HepG2 (cell line): ENCODE data around the gene FSIP1. TPM values are rescaled to one million over a fixed set of nuclear protein-coding genes. Genes with fewer than 3 reads are reported as not detected.

ENCODE experiments used
- ATAC-seq: fragments of 200-7000 bp; cut with Tn5 transposase; 3 replicates; pipeline ENCODE4 v1.9.1; 2020; ENCODE audit warnings: mild to moderate bottlenecking, moderate library complexity
- BruUV-seq: library from RNA; stranded (reverse); fragments of 400-500 nt; replicated peaks from 2 replicates; lab custom pipeline; 2021; lab: Mats Ljungman, UMichigan
- CTCF ChIA-PET: fragments of 300-600 bp; formaldehyde crosslinking; extraction: SDS; loops from one replicate; lab custom pipeline; 2021; ENCODE audit warnings: low total read pairs, inconsistent platforms, low intra/inter-chr PET ratio; lab: Yijun Ruan, JAX
- POLR2A ChIA-PET: fragments of 350-600 bp; sonication (Branson Sonifier 250); formaldehyde crosslinking; loops from one replicate; lab custom pipeline; 2020; ENCODE audit warnings: antibody characterized with exemption, inconsistent platforms; lab: Yijun Ruan, JAX
- DNase-seq: peaks from one replicate; pipeline ENCODE4 v3.0.0-alpha.2; 2015; ENCODE audit warnings: low spot score
- FAIRE-seq: peaks from 3 replicates; lab custom pipeline; 2011; peaks lifted over from hg19 to GRCh38; lab: Jason Lieb, UNC
- H2AFZ ChIP-seq: one replicate; pipeline ENCODE4 v1.6.1; 2011; ENCODE audit warnings: low read length, inconsistent platforms
- H3K27ac ChIP-seq: fragments of 300-600 bp; 3 replicates; pipeline ENCODE4 v1.8.0; 2011; ENCODE audit warnings: mixed run types, mild to moderate bottlenecking, mixed read lengths, low read length, inconsistent platforms; ENCODE audit not compliant: insufficient read depth; ENCODE audit errors: extremely low read length
- H3K27me3 ChIP-seq, 2 experiments: fragments of 200-600 bp in 1 of 2; 2 replicates in 1 of 2; 3 replicates in 1 of 2; pipeline versions ENCODE4 v1.6.0 to v1.8.0; 2011; ENCODE audit warnings: low read length in 2 of 2, mild to moderate bottlenecking in 2 of 2, moderate library complexity in 2 of 2, inconsistent platforms in 1 of 2; ENCODE audit not compliant: insufficient read depth in 2 of 2, control insufficient read depth in 1 of 2
- H3K36me3 ChIP-seq, 2 experiments: fragments of 200-600 bp in 1 of 2; replicated peaks in 1 of 2; 2 replicates in 1 of 2; 3 replicates in 1 of 2; pipeline versions ENCODE4 v1.5.1 to v1.8.0; 2011; ENCODE audit warnings: low read length in 2 of 2, inconsistent platforms in 1 of 2; ENCODE audit not compliant: insufficient read depth in 2 of 2, control insufficient read depth in 1 of 2
- H3K4me1 ChIP-seq: 2 replicates; pipeline ENCODE4 v1.5.1; 2012; ENCODE audit warnings: low read length, inconsistent platforms; ENCODE audit not compliant: insufficient read depth
- H3K4me2 ChIP-seq: 2 replicates; pipeline ENCODE4 v1.6.0; 2011; ENCODE audit warnings: low read depth, low read length, inconsistent platforms
- H3K4me3 ChIP-seq, 3 experiments: fragments of 200-600 bp in 1 of 3; sonication (generic), shearing (Covaris generic) in 1 of 3; replicated peaks in 1 of 3; 2 replicates each; pipeline ENCODE4 v1.5.1; 2011 to 2016; ENCODE audit warnings: low read length in 3 of 3, inconsistent platforms in 2 of 3, low read depth in 2 of 3, mild to moderate bottlenecking in 2 of 3, control low read depth in 1 of 3, mixed read lengths in 1 of 3; ENCODE audit not compliant: insufficient read depth in 1 of 3
- H3K79me2 ChIP-seq: one replicate; pipeline ENCODE4 v1.6.1; 2011; ENCODE audit warnings: low read length, inconsistent platforms; ENCODE audit not compliant: insufficient read depth
- H3K9ac ChIP-seq: 2 replicates; pipeline ENCODE4 v1.6.0; 2011; ENCODE audit warnings: mild to moderate bottlenecking, low read depth, low read length, inconsistent platforms; ENCODE audit not compliant: insufficient read depth
- H3K9me3 ChIP-seq: 2 replicates; pipeline ENCODE4 v1.5.1; 2012; ENCODE audit warnings: mild to moderate bottlenecking, low read length
- H4K20me1 ChIP-seq: 2 replicates; pipeline ENCODE4 v1.6.0; 2011; ENCODE audit warnings: inconsistent platforms, mild to moderate bottlenecking, low read length, moderate library complexity; ENCODE audit not compliant: insufficient read depth
- ETS1 ChIP-seq: sonication (generic); formaldehyde crosslinking; IDR thresholded peaks from 2 replicates; pipeline ENCODE4 v1.4.0; 2020; ENCODE audit warnings: missing genetic modification reagents
- JARID2 ChIP-seq: sonication (generic); formaldehyde crosslinking; IDR thresholded peaks from 2 replicates; pipeline ENCODE4 v1.8.1; 2023; ENCODE audit warnings: missing genetic modification reagents, inconsistent platforms; ENCODE audit not compliant: insufficient replicate concordance
- MIER2 ChIP-seq: IDR thresholded peaks from 2 replicates; pipeline ENCODE4 v1.6.1; 2016; ENCODE audit warnings: missing biosample characterization, missing genetic modification reagents
- MTA1 ChIP-seq: sonication (generic); formaldehyde crosslinking; IDR thresholded peaks from 2 replicates; pipeline ENCODE4 v1.4.0; 2020; ENCODE audit warnings: missing genetic modification reagents, mild to moderate bottlenecking, borderline replicate concordance
- MTF2 ChIP-seq: sonication (generic); formaldehyde crosslinking; IDR thresholded peaks from 2 replicates; pipeline ENCODE4 v1.5.0; 2020; ENCODE audit warnings: missing genetic modification reagents, borderline replicate concordance
- TGIF2 ChIP-seq: IDR thresholded peaks from 2 replicates; pipeline ENCODE4 v1.6.1; 2016; ENCODE audit warnings: control low read depth, missing compliant biosample characterization
- ZBTB37 ChIP-seq: sonication (generic); formaldehyde crosslinking; IDR thresholded peaks from 2 replicates; pipeline ENCODE4 v1.4.0; 2020; ENCODE audit warnings: mild to moderate bottlenecking, missing genetic modification reagents
- ZNF543 ChIP-seq: sonication (generic); formaldehyde crosslinking; IDR thresholded peaks from 2 replicates; pipeline ENCODE4 v1.4.0; 2020; ENCODE audit warnings: mild to moderate bottlenecking, missing genetic modification reagents
- ZNF562 ChIP-seq: sonication (generic); formaldehyde crosslinking; IDR thresholded peaks from 2 replicates; pipeline ENCODE4 v1.8.0; 2022; ENCODE audit warnings: missing genetic modification reagents, borderline replicate concordance
- WGBS: methylation state at CpG from one replicate; pipeline ENCODE4 v1.1.6; 2017; ENCODE audit warnings: low lambda C conversion rate; 5-methylcytosine and 5-hydroxymethylcytosine counted together
- in situ Hi-C: cut with HindIII; loops from 2 replicates; pipeline ENCODE4 v1.10.0; 2017; ENCODE audit warnings: low pct_unique_long_range_greater_than_20kb; ENCODE audit not compliant: extremely low pct_ligation_motif_present
- intact Hi-C: fragments of 100-400 bp; cut with micrococcal nuclease; formaldehyde crosslinking; loops from one replicate; pipeline ENCODE4 v1.10.0; 2022; ENCODE audit not compliant: unreplicated experiment
- polyA plus RNA-seq, 8 experiments: library from polyadenylated mRNA; depleted of rRNA in 3 of 8; stranded (reverse) in 7 of 8; unstranded in 1 of 8; fragments of >200 nt; fragmentation: Illumina TruSeq in 4 of 8; extraction: Trizol in 4 of 8; gene quantifications; 2 replicates each; pipeline versions ENCODE4 v1.2.1 to v1.2.3, GENCODE V29; 2011 to 2016; ENCODE audit warnings: low read depth in 4 of 8, missing spikeins in 1 of 8, mixed read lengths in 1 of 8; ENCODE audit not compliant: insufficient read depth in 1 of 8
- total RNA-seq, 5 experiments: library from RNA; depleted of rRNA; stranded (reverse); fragments of >200 nt; fragmentation: Illumina TruSeq; extraction: Trizol; gene quantifications; 2 replicates each; pipeline ENCODE4 v1.2.3, GENCODE V29; 2016; ENCODE audit warnings: low read depth in 1 of 5

Gene FSIP1
- total and polyA plus RNA-seq, 2 of the 13 experiments (the other 11 are each of a cell fraction or from before 2014, with no cell fraction given), result 0.18 TPM; not detected in 1

- Histone ChIP-seq H3K27ac (no peak overlapping the region), H3K9ac (no peak overlapping the region), H3K27me3 (no peaks in the 10 kb centered on the region; a peak in 1 of 5 replicates), H4K20me1 (no peaks in the 10 kb centered on the region), H3K9me3 (no peaks in the 10 kb centered on the region), H3K4me3 (no peak overlapping the region), H3K4me1 (no peaks in the 10 kb centered on the region), H3K36me3 (no peaks in the 10 kb centered on the region), H3K4me2 (no peak overlapping the region), H2AFZ (no peak overlapping the region), H3K79me2 (no peaks in the 10 kb centered on the region)
- intact Hi-C loops, result no loop called here
- TF ChIP-seq MIER2 (CRISPR knock-in tag), result no peak
- no peak for TF ChIP-seq MTF2 (CRISPR knock-in tag)
- TF ChIP-seq TGIF2 (CRISPR knock-in tag), result no peak
- TF ChIP-seq ETS1 (CRISPR knock-in tag), result no peak
- no peak for TF ChIP-seq ZBTB37
- no peak for TF ChIP-seq MTA1
- no peak for TF ChIP-seq JARID2 (CRISPR knock-in tag)
- TF ChIP-seq ZNF562 (CRISPR knock-in tag), result no peak
- TF ChIP-seq ZNF543 (CRISPR knock-in tag), result no peak
- ChIA-PET CTCF (no interaction called here), POLR2A (no interaction called here)
- no peak for DNase-seq
- 44% methylated on average over 2 of the region's 2 CpGs for WGBS
- FAIRE-seq, result no peak
- in situ Hi-C loops, result no loop called here
- no peak for ATAC-seq
- BruUV-seq, result no TSS peak
These were observed 113.0 kb downstream of the FSIP1 start for GRCh38 chr15:39669661-39670060.
